ENCODE results near the gene KIAA0513. TPM values are rescaled to one million over a fixed set of nuclear protein-coding genes. Genes with fewer than 3 reads are reported as not detected.
A peak's percentile ranks its signal among the peaks of the same experiment; 100 is the strongest.

KIAA0513 gene
- total and polyA plus RNA-seq, 10 donors: 1.7 to 30.0 (median 21.9) TPM

GRCh38 chr16:85081765-85082164, 54.2 kb downstream of the KIAA0513 start:
- H3K4me1 ChIP-seq: peaks cover 6 to 59% (median 30%) of the 10 kb centered on the region in 6 donors
- DNase-seq: no peak
- H3K36me3 ChIP-seq: peaks cover 0 to 85% (median 26%) of the 10 kb centered on the region in 6 donors
- intact Hi-C loops (cut with DNase I; ENCODE audit: low total_unique reads): no loop called here
- no peak overlapping the region for H3K4me3 ChIP-seq
- no peaks in the 10 kb centered on the region for H3K9me3 ChIP-seq
- H3K27ac ChIP-seq: no peak overlapping the region
- H3K27me3 ChIP-seq (replicated peaks in 1 of 7): peaks cover 0 to 24% (median 0%) of the 10 kb centered on the region in 7 donors
- 67 to 90% (median 90%) methylated on average over 1 to 15 of the region's 15 CpGs for WGBS, 5 donors
- TF ChIP-seq POLR2AphosphoS5 (IDR thresholded peaks at IDR 0.05) (no peak), CTCF (IDR thresholded peaks at IDR 0.05 in 8 of 11, conservative IDR thresholded peaks at IDR 0.05 in 3 of 11) (no peak), POLR2A (IDR thresholded peaks at IDR 0.05) (no peak)

- 34 to 61% (median 40%) methylated on average over 25 to 33 of the region's 33 CpGs for WGBS, 5 donors
- no peak for DNase-seq
- TF ChIP-seq CTCF (IDR thresholded peaks at IDR 0.05 in 8 of 11, conservative IDR thresholded peaks at IDR 0.05 in 3 of 11) (no peak), POLR2AphosphoS5 (IDR thresholded peaks at IDR 0.05) (peak in 2 of 3 donors; percentile 23 to 49)
Observed at GRCh38 chr16:85082173-85083050, 54.8 kb downstream of the KIAA0513 start.

GRCh38 chr16:85083051-85083639, 55.5 kb downstream of the KIAA0513 start:
- 20 to 31% (median 23%) methylated on average over 13 of the region's 13 CpGs for WGBS, 5 donors
- H3K36me3 ChIP-seq: peaks cover 0 to 85% (median 27%) of the 10 kb centered on the region in 6 donors
- peaks cover 6 to 51% (median 27%) of the 10 kb centered on the region in 6 donors for H3K4me1 ChIP-seq
- intact Hi-C loops (cut with DNase I; ENCODE audit: low total_unique reads): no loop called here
- DNase-seq: no peak
- TF ChIP-seq POLR2A (IDR thresholded peaks at IDR 0.05): no peak
- TF ChIP-seq CTCF (IDR thresholded peaks at IDR 0.05 in 8 of 11, conservative IDR thresholded peaks at IDR 0.05 in 3 of 11): no peak
- no peak for TF ChIP-seq POLR2AphosphoS5 (IDR thresholded peaks at IDR 0.05)
- H3K27me3 ChIP-seq (replicated peaks in 1 of 7): peaks cover 0 to 24% (median 0%) of the 10 kb centered on the region in 7 donors
- no peaks in the 10 kb centered on the region for H3K9me3 ChIP-seq
- peak overlapping the region in 1 of 8 donors; percentile 20 for H3K4me3 ChIP-seq
- peak overlapping the region in 3 of 8 donors; percentile 16 to 22 (median 18) for H3K27ac ChIP-seq

More at GRCh38 chr16:85082173-85083050, 54.8 kb downstream of the KIAA0513 start:
- no peaks in the 10 kb centered on the region for H3K9me3 ChIP-seq
- H3K27ac ChIP-seq: peak overlapping the region in 3 of 8 donors; percentile 16 to 22 (median 18)
- H3K36me3 ChIP-seq: peaks cover 0 to 85% (median 26%) of the 10 kb centered on the region in 6 donors
- peak overlapping the region in 1 of 8 donors; percentile 20 for H3K4me3 ChIP-seq
- peaks cover 6 to 58% (median 30%) of the 10 kb centered on the region in 6 donors for H3K4me1 ChIP-seq
- intact Hi-C loops (cut with DNase I; ENCODE audit: low total_unique reads): no loop called here
- H3K27me3 ChIP-seq (replicated peaks in 1 of 7): peaks cover 0 to 24% (median 0%) of the 10 kb centered on the region in 7 donors

All from spleen (tissue), 11 donors.